ENCODE measurements around the gene ABL1.
"Not testable (repeated sequence)": the region's sequence is repeated elsewhere in the genome, so short reads cannot be mapped to it uniquely, and the experiment has no call there.

The ABL1 gene

GRCh38 chr9:130905125-130905901 lies 70.3 kb downstream of the ABL1 start:
- peak; percentile 9 to 60 (median 48) for DNase-seq

- DNase-seq = no peak
Observed at GRCh38 chr9:130905902-130906734, 71.1 kb downstream of the ABL1 start.

GRCh38 chr9:130906735-130907416 lies 71.8 kb downstream of the ABL1 start:
- DNase-seq = no peak

GRCh38 chr9:130908146-130908877 lies 73.3 kb downstream of the ABL1 start:
- DNase-seq = no peak

- no peak for DNase-seq
Observed at GRCh38 chr9:130908878-130909355, 73.9 kb downstream of the ABL1 start.

DNA sequence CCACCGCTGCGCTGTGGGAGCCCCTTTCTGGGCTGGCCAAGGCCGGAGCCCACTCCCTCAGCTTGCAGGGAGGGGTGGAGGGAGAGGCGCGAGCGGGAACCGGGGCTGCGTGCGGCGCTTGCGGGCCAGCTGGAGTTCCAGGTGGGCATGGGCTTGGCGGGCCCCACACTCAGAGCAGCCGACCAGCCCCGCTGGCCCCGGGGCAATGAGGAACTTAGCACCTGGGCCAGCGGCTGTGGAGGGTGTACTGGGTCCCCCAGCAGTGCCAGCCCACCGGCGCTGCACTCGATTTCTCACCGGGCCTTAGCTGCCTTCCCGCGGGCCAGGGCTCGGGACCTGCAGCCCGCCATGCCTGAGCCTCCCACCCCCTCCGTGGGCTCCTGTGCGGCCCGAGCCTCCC lies 75.0 kb downstream of the ABL1 start:
- not testable (repeated sequence) for DNase-seq

DNA sequence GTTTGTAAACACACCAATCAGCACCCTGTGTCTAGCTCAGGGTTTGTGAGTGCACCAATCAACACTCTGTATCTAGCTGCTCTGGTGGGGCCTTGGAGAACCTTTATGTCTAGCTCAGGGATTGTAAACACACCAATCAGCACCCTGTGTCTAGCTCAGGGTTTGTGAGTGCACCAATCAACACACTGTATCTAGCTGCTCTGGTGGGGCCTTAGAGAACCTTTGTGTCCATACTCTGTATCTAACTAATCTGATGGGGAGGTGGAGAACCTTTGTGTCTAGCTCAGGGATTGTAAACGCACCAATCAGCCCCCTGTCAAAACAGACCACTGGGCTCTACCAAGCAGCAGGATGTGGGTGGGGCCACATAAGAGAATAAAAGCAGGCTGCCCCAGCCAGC lies 75.6 kb downstream of the ABL1 start:
- DNase-seq = not testable (repeated sequence)

GRCh38 chr9:130911254-130912049 lies 76.4 kb downstream of the ABL1 start:
- DNase-seq = no peak

DNA sequence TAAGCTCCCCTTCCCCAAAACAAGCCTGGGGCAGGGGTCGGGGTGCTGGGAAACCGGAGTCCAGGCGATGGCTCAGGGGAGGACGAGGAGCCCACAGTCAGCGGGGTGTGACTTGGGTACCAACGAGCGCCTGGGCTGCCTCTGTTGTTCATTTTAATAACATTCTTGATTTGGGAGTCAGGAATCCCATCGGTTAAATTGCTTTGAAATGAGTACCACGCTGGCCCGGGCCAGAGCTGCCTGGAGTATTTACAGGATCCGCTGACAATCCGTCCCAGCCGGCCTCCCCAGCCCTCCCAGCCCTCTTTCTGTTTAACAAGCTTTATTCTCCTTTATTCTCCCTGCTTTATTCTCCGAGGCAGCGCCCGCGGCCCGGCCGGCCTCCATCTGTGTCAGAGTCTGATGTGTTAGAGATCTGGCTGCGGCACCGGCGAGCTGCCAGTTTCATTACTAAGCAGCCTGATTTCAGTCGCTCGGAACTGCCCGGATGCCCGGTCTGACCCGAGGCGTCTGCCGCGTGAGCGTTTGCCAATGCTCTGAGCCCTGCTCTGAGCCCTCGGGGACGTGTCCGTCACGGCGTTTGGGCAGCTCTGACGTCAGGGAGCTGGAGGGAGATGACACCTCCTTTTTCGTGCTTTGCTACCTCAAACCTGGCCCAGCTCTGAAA lies 78.0 kb downstream of the ABL1 start:
- no peak for DNase-seq

GRCh38 chr9:130913599-130914416 lies 78.8 kb downstream of the ABL1 start:
- DNase-seq = no peak

- DNase-seq = no peak
Observed at GRCh38 chr9:130914417-130915095, 79.5 kb downstream of the ABL1 start.

DNA sequence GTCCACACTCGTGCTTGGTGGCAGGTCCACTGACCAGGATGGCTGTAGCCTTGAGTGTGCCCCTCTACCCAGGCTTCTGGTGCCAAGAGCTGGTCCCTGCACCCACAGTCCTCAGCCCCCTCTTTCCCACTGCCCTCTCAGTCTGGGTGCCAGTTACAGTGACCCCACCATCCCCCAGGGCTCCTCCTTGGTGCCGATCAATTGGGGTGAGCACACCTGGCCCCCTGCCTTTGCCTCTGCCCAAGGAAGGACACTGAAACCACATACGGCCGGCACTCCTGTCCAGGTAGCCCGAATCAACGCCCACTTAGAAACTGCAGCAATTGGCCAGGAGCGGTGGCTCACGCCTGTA lies 80.0 kb downstream of the ABL1 start:
- DNase-seq = no peak

- DNase-seq = no peak
Observed at GRCh38 chr9:130917168-130917960, 82.3 kb downstream of the ABL1 start.

DNA sequence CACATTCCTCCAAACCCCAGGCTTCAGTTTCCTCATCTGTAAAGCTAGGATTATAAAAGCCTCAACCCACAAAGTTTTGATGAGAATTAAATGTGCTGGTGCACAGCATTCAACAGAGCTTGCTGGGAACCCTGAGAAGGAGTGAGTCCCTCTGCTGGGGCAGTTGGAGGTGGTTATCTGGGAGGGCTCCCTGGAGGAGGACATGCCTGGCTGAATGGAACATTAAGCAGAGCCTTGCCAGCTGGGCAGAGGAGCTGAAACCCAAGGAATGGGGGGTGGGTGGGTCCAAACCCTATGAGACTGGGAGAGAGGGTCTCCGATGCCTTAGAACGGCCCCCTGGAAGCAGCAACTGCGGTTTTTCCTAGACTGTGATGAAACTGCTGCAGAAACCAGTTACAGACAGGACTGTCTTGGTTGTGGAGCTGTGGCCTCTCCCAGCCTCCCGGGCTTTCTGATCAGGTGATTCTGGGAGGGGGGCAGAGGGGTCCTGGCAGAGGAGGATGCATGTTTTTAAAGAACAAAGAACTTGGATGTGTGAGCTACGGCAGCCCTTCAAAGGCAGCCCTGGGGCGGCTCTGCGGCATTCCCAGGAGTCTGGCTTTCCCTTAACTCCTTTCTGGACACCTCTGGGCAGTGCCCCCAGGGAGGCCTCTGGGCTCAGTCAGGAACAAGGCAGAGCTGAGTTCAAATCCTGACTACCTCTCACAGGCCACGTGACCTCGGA lies 83.2 kb downstream of the ABL1 start:
- no peak for DNase-seq

GRCh38 chr9:130918826-130919558 lies 83.9 kb downstream of the ABL1 start:
- DNase-seq = no peak

DNA sequence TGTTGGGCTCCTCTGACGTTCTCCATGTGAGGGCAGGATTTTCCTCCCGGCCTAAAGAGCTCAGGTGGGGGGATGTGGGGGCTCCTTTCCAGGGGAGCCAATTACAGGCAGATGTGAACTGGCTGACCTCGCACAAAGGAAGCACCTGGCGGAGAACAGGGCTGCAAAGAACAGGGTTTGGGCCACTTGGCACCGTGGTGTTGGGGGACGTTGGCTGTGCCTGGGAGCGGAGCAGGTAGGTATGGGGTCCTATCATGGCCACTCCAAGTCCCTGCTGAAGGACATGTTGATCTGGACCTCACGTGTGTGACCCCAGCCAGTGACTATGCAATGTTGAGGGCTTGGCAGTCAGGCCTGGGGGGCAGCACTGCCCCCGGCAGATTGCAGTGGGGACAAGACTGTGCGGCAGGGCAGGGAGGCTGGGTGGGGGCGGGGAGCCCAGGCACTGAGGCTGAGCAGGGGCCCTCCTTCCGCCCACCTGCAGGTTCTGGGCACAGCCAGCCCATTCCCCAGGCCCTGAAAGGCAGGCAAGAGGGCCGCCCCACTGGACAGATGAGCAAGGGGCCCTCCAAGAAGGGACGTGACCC lies 84.6 kb downstream of the ABL1 start:
- DNase-seq = no peak

- DNase-seq = no peak
Observed at GRCh38 chr9:130920233-130920632, 85.2 kb downstream of the ABL1 start.

Data from suppressor macrophage (primary cell).